GM23338 (cell line): ENCODE data around the gene PSMC4.

Experiments
- CTCF ChIP-seq, 2 experiments: fragments of 200-600 bp in 1 of 2; sonication (generic) in 1 of 2; conservative IDR thresholded peaks; 2 replicates each; pipeline versions ENCODE4 v1.5.1 to v1.6.1; 2016 to 2017; ENCODE audit warnings: antibody characterized with exemption in 2 of 2, low read depth in 2 of 2, mild to moderate bottlenecking in 2 of 2, moderate library complexity in 1 of 2
- EZH2 ChIP-seq: fragments of 200-600 bp; sonication (generic); IDR thresholded peaks from one replicate; pipeline ENCODE4 v1.8.0; 2017; ENCODE audit warnings: antibody characterized with exemption, mild to moderate bottlenecking, low read depth; ENCODE audit not compliant: unreplicated experiment
- JUNB ChIP-seq: IDR thresholded peaks from one replicate; pipeline ENCODE4 v1.6.1; 2016; ENCODE audit warnings: antibody characterized with exemption; ENCODE audit not compliant: unreplicated experiment
- POLR2AphosphoS5 ChIP-seq: IDR thresholded peaks from 2 replicates; pipeline ENCODE4 v1.6.1; 2016; ENCODE audit warnings: antibody characterized with exemption, low read depth
- REST ChIP-seq: IDR thresholded peaks from one replicate; pipeline ENCODE4 v1.6.1; 2018; ENCODE audit warnings: antibody characterized with exemption; ENCODE audit not compliant: unreplicated experiment

GRCh38 chr19:39943586-39943985, 27.4 kb upstream of the PSMC4 start:
- no peak for TF ChIP-seq JUNB
- no peak for TF ChIP-seq CTCF (conservative IDR thresholded peaks at IDR 0.05; ENCODE audit: low read depth in 2 of 2)
- no peak for TF ChIP-seq REST
- no peak for TF ChIP-seq POLR2AphosphoS5
- TF ChIP-seq EZH2, result no peak
